ENCODE data around the gene MEP1B. TPM values are rescaled to one million over a fixed set of nuclear protein-coding genes. Genes with fewer than 3 reads are reported as not detected.

The MEP1B gene
- total and polyA plus RNA-seq, 2 donors (not counting 1 experiment from before 2014, with no cell fraction given), result 0.03 TPM; not detected in 1

DNA sequence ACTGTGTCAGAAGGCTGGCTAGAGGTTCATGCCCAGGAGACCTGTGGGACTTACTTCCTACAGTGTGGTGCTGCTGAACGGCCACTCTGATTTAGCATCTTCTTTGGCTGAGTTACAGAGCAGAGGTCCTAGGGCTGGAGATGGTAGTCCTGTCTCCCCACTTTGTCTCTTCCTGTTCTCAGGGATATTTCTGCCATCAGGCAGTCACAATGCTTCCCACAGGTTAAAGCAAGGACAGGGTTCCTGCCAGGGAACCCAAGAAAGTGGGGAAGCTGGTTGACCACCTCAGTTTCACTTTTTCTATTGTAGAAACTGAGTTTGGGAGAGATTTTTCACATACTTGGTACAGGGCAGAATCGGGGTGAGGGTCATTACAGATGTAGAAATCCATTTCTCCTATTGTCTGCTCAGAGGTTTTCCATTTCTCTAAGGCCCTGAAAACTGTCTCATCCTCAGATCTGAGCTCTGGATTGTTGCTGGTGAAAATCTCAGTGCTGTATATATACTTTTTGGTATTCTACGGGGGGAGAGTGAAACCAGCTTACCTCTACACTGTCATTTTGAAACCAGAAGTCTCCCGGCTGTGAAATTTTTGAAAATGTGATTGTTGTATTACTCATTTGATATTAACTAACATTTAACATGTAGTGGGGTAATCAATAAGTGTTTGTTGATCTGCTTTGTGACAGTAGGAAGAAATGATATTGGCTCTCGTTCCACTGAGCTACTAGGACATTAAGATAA is 37.0 kb upstream of the MEP1B start:
- Histone ChIP-seq H3K9me3 (ENCODE audit: control extremely low read depth in 1 of 3, control insufficient read depth in 2 of 3, insufficient read depth in 1 of 3, low read length in 2 of 3) (peaks cover 0 to 3% (median 0%) of the 10 kb centered on the region in 3 donors), H3K4me3 (ENCODE audit: control extremely low read depth in 1 of 5, extremely low read depth in 1 of 5, insufficient read depth in 1 of 5, low read depth in 2 of 5, low read length in 4 of 5) (no peak overlapping the region), H3K4me1 (ENCODE audit: control insufficient read depth in 2 of 2, insufficient read depth in 2 of 2, low read length in 2 of 2) (no peaks in the 10 kb centered on the region), H3K27ac (ENCODE audit: low read length in 2 of 2) (no peak overlapping the region), H2AFZ (ENCODE audit: insufficient read depth, low read depth, low read length, poor library complexity, severe bottlenecking) (no peak overlapping the region), H3K79me2 (ENCODE audit: control insufficient read depth, insufficient read depth, low read length) (no peaks in the 10 kb centered on the region), H3K27me3 (replicated peaks in 1 of 4; ENCODE audit: control extremely low read depth in 1 of 4, control insufficient read depth in 3 of 4, insufficient read depth in 4 of 4, low read length in 3 of 4) (peaks cover 0 to 13% (median 0%) of the 10 kb centered on the region in 4 experiments), H4K20me1 (ENCODE audit: control insufficient read depth, insufficient read depth, low read length, poor library complexity, severe bottlenecking) (no peaks in the 10 kb centered on the region), H3K9ac (ENCODE audit: low read length) (no peak overlapping the region), H3K36me3 (replicated peaks in 1 of 2; ENCODE audit: control extremely low read depth in 1 of 2, control insufficient read depth in 1 of 2, extremely low read depth in 1 of 2, insufficient read depth in 2 of 2, low read length in 1 of 2) (no peaks in the 10 kb centered on the region), H3K4me2 (replicated peaks; ENCODE audit: low read depth, low read length, poor library complexity, severe bottlenecking) (no peak overlapping the region)
- Mint-ChIP-seq H3K4me3 (peak overlapping the region; percentile 18), H3K27me3 (peaks cover 4% of the 10 kb centered on the region), H3K9me3 (ENCODE audit: insufficient read depth) (peaks cover 2% of the 10 kb centered on the region), H3K27ac (no peak overlapping the region), H3K4me1 (peaks cover 9% of the 10 kb centered on the region)
- TF ChIP-seq EZH2 (IDR thresholded peaks at IDR 0.05; ENCODE audit: borderline replicate concordance, insufficient read depth, low read depth, low read length, poor library complexity, severe bottlenecking) (no peak), CTCF (IDR thresholded peaks at IDR 0.05) (no peak)
- intact Hi-C loops (cut with micrococcal nuclease), result loop anchor here (10.0 kb wide), 1 partner anchor 782 kb away; no protein-coding TSS in a partner anchor
- 86% methylated on average over 1 of the region's 5 CpGs for WGBS (ENCODE audit: insufficient coverage)
- no peak for ATAC-seq (ENCODE audit: low read depth)
- ChIA-PET CTCF (interaction anchor here (0.7 to 0.8 kb wide), 2 partner anchors 9 to 1423 kb away, joined by 3 to 4 read pairs; no protein-coding TSS in a partner anchor), POLR2A (no interaction called here)
- DNase-seq, result no peak

DNA sequence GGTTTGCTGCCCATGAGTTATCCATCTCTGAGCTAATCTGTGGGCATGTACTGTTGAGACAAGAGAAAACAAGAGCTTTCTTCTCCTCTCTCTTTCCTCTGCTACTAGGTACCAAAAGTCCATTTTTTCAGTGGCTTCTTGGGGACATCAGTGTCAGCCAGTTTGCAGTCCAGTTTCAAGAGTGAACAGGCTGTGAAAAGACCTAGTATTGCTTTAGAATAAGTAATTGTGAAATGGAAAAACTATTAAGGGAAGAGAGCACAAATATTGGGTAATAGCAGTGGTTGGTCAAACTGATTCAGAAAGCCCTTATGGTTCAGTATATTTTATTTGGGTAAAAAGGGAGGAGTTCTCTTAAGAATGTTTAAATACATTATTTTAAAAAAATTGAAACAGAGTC is 33.0 kb upstream of the MEP1B start:
- Mint-ChIP-seq H3K27me3 (peaks cover 4% of the 10 kb centered on the region), H3K4me1 (peaks cover 14% of the 10 kb centered on the region), H3K9me3 (ENCODE audit: insufficient read depth) (peaks cover 2% of the 10 kb centered on the region), H3K27ac (no peak overlapping the region), H3K4me3 (no peak overlapping the region)
- TF ChIP-seq CTCF (IDR thresholded peaks at IDR 0.05) (no peak), EZH2 (IDR thresholded peaks at IDR 0.05; ENCODE audit: borderline replicate concordance, insufficient read depth, low read depth, low read length, poor library complexity, severe bottlenecking) (no peak)
- H3K4me2 ChIP-seq (replicated peaks; ENCODE audit: low read depth, low read length, poor library complexity, severe bottlenecking), result no peak overlapping the region
- no peaks in the 10 kb centered on the region for H3K79me2 ChIP-seq (ENCODE audit: control insufficient read depth, insufficient read depth, low read length)
- H3K27me3 ChIP-seq (replicated peaks in 1 of 4; ENCODE audit: control extremely low read depth in 1 of 4, control insufficient read depth in 3 of 4, insufficient read depth in 4 of 4, low read length in 3 of 4), result peaks cover 0 to 17% (median 2%) of the 10 kb centered on the region in 4 experiments
- DNase-seq, result no peak
- H3K27ac ChIP-seq (ENCODE audit: low read length in 2 of 2), result no peak overlapping the region
- ChIA-PET POLR2A (no interaction called here), CTCF (interaction anchor here (1.0 to 8.6 kb wide), 2 partner anchors 395 to 774 kb away, joined by 3 to 111 read pairs; no protein-coding TSS in a partner anchor)
- H3K9me3 ChIP-seq (ENCODE audit: control extremely low read depth in 1 of 3, control insufficient read depth in 2 of 3, insufficient read depth in 1 of 3, low read length in 2 of 3), result no peaks in the 10 kb centered on the region
- intact Hi-C loops (cut with micrococcal nuclease), result loop anchor here (10.0 kb wide), 1 partner anchor 778 kb away; no protein-coding TSS in a partner anchor
- no peak for ATAC-seq (ENCODE audit: low read depth)
- no peaks in the 10 kb centered on the region for H3K36me3 ChIP-seq (replicated peaks in 1 of 2; ENCODE audit: control extremely low read depth in 1 of 2, control insufficient read depth in 1 of 2, extremely low read depth in 1 of 2, insufficient read depth in 2 of 2, low read length in 1 of 2)
- no peak overlapping the region for H2AFZ ChIP-seq (ENCODE audit: insufficient read depth, low read depth, low read length, poor library complexity, severe bottlenecking)
- H4K20me1 ChIP-seq (ENCODE audit: control insufficient read depth, insufficient read depth, low read length, poor library complexity, severe bottlenecking), result no peaks in the 10 kb centered on the region
- H3K4me1 ChIP-seq (ENCODE audit: control insufficient read depth in 2 of 2, insufficient read depth in 2 of 2, low read length in 2 of 2), result peaks cover 4% of the 10 kb centered on the region in 2 donors
- H3K4me3 ChIP-seq (ENCODE audit: control extremely low read depth in 1 of 5, extremely low read depth in 1 of 5, insufficient read depth in 1 of 5, low read depth in 2 of 5, low read length in 4 of 5), result no peak overlapping the region
- H3K9ac ChIP-seq (ENCODE audit: low read length), result no peak overlapping the region

All from B cell (primary cell).